Measurements from ENCODE around the gene NOL3.
"Not testable (repeated sequence)": the region's sequence is repeated elsewhere in the genome, so short reads cannot be mapped to it uniquely, and the experiment has no call there.

NOL3 gene

GRCh38 chr16:67170168-67170948 is at the start of gene NOL3:
NOL3 (plus strand) TSS chr16:67170538.
- in situ Hi-C loops (cut with HindIII; ENCODE audit: low sequenced_read_pairs): no loop called here

- in situ Hi-C loops (cut with HindIII; ENCODE audit: low sequenced_read_pairs): not testable (repeated sequence)
Observed at GRCh38 chr16:67122799-67123198, 47.5 kb upstream of the NOL3 start.

- in situ Hi-C loops (cut with HindIII; ENCODE audit: low sequenced_read_pairs): no loop called here
Observed at GRCh38 chr16:67128417-67128816, 41.9 kb upstream of the NOL3 start.

GRCh38 chr16:67128887-67129286 is 41.5 kb upstream of the NOL3 start:
- in situ Hi-C loops (cut with HindIII; ENCODE audit: low sequenced_read_pairs): no loop called here

GRCh38 chr16:67129422-67129821 is 40.9 kb upstream of the NOL3 start:
- in situ Hi-C loops (cut with HindIII; ENCODE audit: low sequenced_read_pairs): no loop called here

GRCh38 chr16:67137605-67138004 is 32.7 kb upstream of the NOL3 start:
- in situ Hi-C loops (cut with HindIII; ENCODE audit: low sequenced_read_pairs): no loop called here

GRCh38 chr16:67141391-67141790 is 28.9 kb upstream of the NOL3 start:
- in situ Hi-C loops (cut with HindIII; ENCODE audit: low sequenced_read_pairs): no loop called here

- in situ Hi-C loops (cut with HindIII; ENCODE audit: low sequenced_read_pairs): no loop called here
Observed at GRCh38 chr16:67142342-67142741, 28.0 kb upstream of the NOL3 start.

- in situ Hi-C loops (cut with HindIII; ENCODE audit: low sequenced_read_pairs): no loop called here
Observed at GRCh38 chr16:67144943-67145342, 25.4 kb upstream of the NOL3 start.

- in situ Hi-C loops (cut with HindIII; ENCODE audit: low sequenced_read_pairs): no loop called here
Observed at GRCh38 chr16:67145746-67146145, 24.6 kb upstream of the NOL3 start.

- in situ Hi-C loops (cut with HindIII; ENCODE audit: low sequenced_read_pairs): no loop called here
Observed at GRCh38 chr16:67146523-67147357, 23.6 kb upstream of the NOL3 start.

- in situ Hi-C loops (cut with HindIII; ENCODE audit: low sequenced_read_pairs): no loop called here
Observed at GRCh38 chr16:67147437-67148140, 22.7 kb upstream of the NOL3 start.

- in situ Hi-C loops (cut with HindIII; ENCODE audit: low sequenced_read_pairs): no loop called here
Observed at GRCh38 chr16:67148221-67148620, 22.1 kb upstream of the NOL3 start.

- in situ Hi-C loops (cut with HindIII; ENCODE audit: low sequenced_read_pairs): no loop called here
Observed at GRCh38 chr16:67148656-67149275, 21.6 kb upstream of the NOL3 start.

- in situ Hi-C loops (cut with HindIII; ENCODE audit: low sequenced_read_pairs): no loop called here
Observed at GRCh38 chr16:67149276-67150046, 20.9 kb upstream of the NOL3 start.

- in situ Hi-C loops (cut with HindIII; ENCODE audit: low sequenced_read_pairs): no loop called here
Observed at GRCh38 chr16:67150047-67150832, 20.1 kb upstream of the NOL3 start.

- in situ Hi-C loops (cut with HindIII; ENCODE audit: low sequenced_read_pairs): no loop called here
Observed at GRCh38 chr16:67150833-67151396, 19.4 kb upstream of the NOL3 start, which contains the start of gene B3GNT9. B3GNT9 (minus strand) TSS chr16:67150998; CDS start chr16:67150485, 513 bp downstream.

- in situ Hi-C loops (cut with HindIII; ENCODE audit: low sequenced_read_pairs): no loop called here
Observed at GRCh38 chr16:67151431-67152097, 18.8 kb upstream of the NOL3 start.

All from DLD1 (cell line).